ENCODE measurements around the gene MSN.

Gene MSN

DNA sequence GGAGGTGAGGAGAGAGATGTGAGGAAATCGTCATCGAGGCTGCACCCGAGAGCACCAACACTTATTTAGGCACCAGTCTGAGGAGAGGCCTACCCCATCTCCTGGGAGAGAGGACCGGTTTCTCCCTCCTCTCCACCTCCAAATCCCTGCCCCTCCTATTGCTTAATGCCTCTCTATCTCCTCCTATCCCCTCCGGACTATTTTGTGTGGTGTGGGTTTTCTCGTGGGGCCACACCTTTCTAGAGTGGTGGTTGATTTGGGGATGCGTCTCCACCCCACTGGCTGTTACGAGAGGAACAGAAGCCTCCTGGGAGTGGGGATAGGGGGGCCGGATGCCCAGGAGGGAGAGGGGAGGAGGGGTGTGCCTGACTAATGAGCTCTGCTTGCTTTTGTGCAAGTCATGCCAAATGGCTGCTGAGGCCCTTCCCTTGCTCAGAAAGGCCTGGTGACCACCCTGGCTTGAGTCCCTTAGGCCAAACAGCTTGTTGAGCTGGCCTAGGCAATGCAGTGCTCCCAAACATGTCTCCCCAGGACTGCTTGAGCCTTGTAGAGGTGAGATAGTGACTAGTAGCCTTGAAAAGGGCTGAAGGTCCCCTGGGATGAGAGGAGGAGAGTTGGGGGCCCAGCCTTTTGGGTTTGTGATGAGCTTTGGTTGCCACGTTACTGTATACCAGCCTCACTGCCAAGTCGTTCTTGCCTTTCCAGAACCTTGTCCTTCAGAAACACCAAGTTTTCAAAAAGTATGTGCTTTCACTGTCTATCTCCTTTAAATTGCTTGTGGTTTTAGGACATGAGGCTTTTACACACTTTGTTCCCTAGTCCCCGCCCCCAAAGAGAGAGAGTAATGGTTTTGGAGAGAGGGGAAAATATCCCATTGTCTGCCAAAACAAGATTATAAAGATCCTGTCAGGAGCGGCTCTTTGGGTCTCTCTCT, 1.2 kb downstream of the MSN start:
- FAIRE-seq (peak; percentile 85), DNase-seq (ENCODE audit: insufficient read length, low spot score) (no peak)
- TF ChIP-seq POU2F2 (IDR thresholded peaks at IDR 0.05; ENCODE audit: low read depth, low read length) (no peak), POLR2AphosphoS5 (IDR thresholded peaks at IDR 0.05; ENCODE audit: low read depth, low read length) (no peak), POLR2A (IDR thresholded peaks at IDR 0.05; ENCODE audit: low read depth, low read length) (peak; percentile 33; the same call in 1 of the 2 replicates), TAF1 (IDR thresholded peaks at IDR 0.05; ENCODE audit: low read depth, low read length) (no peak), SPI1 (IDR thresholded peaks at IDR 0.05; ENCODE audit: low read depth, low read length) (no peak), PAX5 (IDR thresholded peaks at IDR 0.05; ENCODE audit: insufficient read depth, low read length, severe bottlenecking) (no peak)

DNA sequence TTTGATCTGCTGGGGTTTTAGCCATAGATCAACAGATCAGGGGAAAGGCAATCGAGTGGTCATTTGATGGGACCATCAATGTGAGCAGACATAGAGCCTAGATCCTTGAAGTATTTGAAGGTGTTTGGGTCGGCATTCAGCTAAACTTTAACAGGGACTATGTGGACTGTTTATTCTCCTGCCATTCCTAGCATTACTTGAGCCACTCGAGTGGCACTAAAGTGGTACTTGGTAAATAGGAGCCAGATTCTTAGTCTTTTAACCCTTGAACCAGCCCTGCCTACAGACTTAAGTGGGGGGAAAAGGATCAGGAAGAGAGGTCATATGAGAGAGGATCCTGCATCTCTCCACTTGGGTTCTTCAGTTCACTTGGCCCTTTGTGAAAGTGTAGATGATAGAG, 3.8 kb downstream of the MSN start:
- no peak for DNase-seq (ENCODE audit: insufficient read length, low spot score)
- no peak for FAIRE-seq
- TF ChIP-seq POLR2A (IDR thresholded peaks at IDR 0.05; ENCODE audit: low read depth, low read length): no peak
- no peak for TF ChIP-seq SPI1 (IDR thresholded peaks at IDR 0.05; ENCODE audit: low read depth, low read length)
- no peak for TF ChIP-seq POLR2AphosphoS5 (IDR thresholded peaks at IDR 0.05; ENCODE audit: low read depth, low read length)
- no peak for TF ChIP-seq POU2F2 (IDR thresholded peaks at IDR 0.05; ENCODE audit: low read depth, low read length)
- TF ChIP-seq PAX5 (IDR thresholded peaks at IDR 0.05; ENCODE audit: insufficient read depth, low read length, severe bottlenecking): no peak
- TF ChIP-seq TAF1 (IDR thresholded peaks at IDR 0.05; ENCODE audit: low read depth, low read length): no peak

DNA sequence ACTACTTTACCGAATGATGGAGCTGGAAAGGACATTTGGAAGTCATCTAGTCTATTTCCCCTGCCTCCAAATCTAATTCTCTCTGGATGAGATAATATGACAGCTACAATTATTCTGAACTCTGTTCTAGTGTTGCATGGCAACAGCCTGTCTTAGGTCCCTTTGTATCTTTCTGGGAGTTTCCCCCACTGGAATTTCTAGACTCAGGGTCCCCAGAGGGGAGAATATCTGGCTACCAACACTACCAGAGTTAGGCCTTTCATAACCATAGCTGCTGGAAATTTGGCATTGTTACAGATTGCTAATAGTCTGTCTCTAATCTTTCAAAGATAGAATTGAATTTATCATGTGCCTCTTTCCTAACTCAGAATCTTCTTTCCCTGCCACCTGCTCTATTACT, 4.5 kb downstream of the MSN start:
- DNase-seq (ENCODE audit: insufficient read length, low spot score): no peak
- FAIRE-seq: no peak
- TF ChIP-seq PAX5 (IDR thresholded peaks at IDR 0.05; ENCODE audit: insufficient read depth, low read length, severe bottlenecking): no peak
- no peak for TF ChIP-seq TAF1 (IDR thresholded peaks at IDR 0.05; ENCODE audit: low read depth, low read length)
- no peak for TF ChIP-seq POLR2AphosphoS5 (IDR thresholded peaks at IDR 0.05; ENCODE audit: low read depth, low read length)
- TF ChIP-seq POLR2A (IDR thresholded peaks at IDR 0.05; ENCODE audit: low read depth, low read length): no peak
- TF ChIP-seq POU2F2 (IDR thresholded peaks at IDR 0.05; ENCODE audit: low read depth, low read length): no peak
- TF ChIP-seq SPI1 (IDR thresholded peaks at IDR 0.05; ENCODE audit: low read depth, low read length): no peak

DNA sequence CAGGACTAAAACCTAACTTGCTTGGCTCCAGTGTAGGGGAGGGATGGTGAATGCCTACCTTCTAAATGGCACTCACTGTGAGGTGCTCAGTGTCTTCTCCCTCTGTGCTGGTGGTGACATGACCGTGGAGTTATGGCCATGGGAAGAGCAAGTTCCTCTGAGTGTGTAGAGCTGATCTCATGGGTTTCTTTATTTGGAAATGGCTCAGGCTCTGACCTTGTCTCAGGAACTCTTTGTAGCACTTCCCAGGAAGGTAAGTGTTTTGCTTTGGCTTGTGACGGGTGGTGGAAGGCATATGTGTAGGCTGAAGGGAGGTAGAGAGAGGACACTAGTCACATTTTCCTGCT, 6.4 kb downstream of the MSN start:
- TF ChIP-seq POLR2A (IDR thresholded peaks at IDR 0.05; ENCODE audit: low read depth, low read length): no peak
- no peak for TF ChIP-seq PAX5 (IDR thresholded peaks at IDR 0.05; ENCODE audit: insufficient read depth, low read length, severe bottlenecking)
- no peak for TF ChIP-seq POU2F2 (IDR thresholded peaks at IDR 0.05; ENCODE audit: low read depth, low read length)
- TF ChIP-seq TAF1 (IDR thresholded peaks at IDR 0.05; ENCODE audit: low read depth, low read length): no peak
- no peak for TF ChIP-seq SPI1 (IDR thresholded peaks at IDR 0.05; ENCODE audit: low read depth, low read length)
- TF ChIP-seq POLR2AphosphoS5 (IDR thresholded peaks at IDR 0.05; ENCODE audit: low read depth, low read length): no peak
- DNase-seq (ENCODE audit: insufficient read length, low spot score) (no peak), FAIRE-seq (no peak)

DNA sequence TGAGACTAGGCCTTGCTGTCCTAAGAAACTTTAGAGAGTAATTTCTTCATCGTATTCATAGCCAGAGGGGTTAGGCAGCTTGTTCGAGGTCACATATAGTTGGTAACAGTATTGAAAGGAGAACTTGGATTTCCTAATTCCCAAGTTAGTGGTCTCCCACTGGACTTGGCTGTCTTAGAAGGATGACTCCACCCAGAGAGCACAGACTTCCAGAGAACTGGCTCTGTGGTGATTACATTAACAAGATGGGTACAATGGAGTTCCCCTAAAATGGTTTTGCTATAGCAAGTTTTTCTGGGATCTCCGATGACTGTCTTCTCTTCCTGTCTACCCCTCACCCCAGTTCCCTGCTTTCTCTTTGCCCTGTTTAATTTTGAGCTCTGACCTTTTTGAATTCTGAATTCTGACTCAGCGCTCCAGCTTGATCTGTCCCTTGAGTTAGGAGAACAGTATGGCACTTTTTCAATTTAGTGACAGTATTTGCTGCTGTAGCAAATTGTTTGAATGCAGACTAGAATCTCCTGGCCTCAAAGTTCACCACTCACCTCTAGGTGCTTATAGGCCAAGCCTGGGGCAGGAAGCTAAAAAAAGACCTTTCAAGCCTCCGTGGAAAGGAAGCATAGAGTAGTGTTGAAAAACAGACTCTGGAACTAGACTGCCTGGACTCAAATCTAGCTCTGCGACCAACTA, 6.9 kb downstream of the MSN start:
- no peak for DNase-seq (ENCODE audit: insufficient read length, low spot score)
- peak; percentile 40 for FAIRE-seq

DNA sequence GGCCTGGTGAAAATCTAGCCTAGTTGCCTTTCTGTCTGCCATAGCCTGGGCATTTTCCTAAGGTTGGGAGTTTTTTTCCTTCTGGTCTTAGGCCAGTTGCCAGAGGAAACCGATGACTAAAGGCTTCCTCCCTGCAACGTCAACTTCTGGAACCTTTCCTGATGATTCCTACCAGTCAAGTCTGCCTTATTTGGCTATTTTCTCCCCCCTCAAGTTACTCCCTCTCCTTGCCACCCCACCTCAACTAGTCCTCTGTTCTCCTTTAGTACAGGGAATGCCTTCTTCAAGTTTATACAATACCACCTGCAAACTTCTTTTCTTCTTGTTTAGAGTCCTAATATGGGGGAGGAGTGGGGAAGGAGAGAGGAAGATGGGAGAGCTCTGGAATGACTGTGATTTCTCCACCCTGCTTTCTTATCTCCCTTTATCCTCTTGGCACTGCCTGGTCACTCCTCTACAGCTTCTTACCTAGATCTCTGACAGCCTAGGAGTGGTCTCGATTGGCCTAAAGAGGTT, 10.6 kb downstream of the MSN start:
- no peak for TF ChIP-seq TAF1 (IDR thresholded peaks at IDR 0.05; ENCODE audit: low read depth, low read length)
- no peak for TF ChIP-seq POLR2AphosphoS5 (IDR thresholded peaks at IDR 0.05; ENCODE audit: low read depth, low read length)
- no peak for TF ChIP-seq PAX5 (IDR thresholded peaks at IDR 0.05; ENCODE audit: insufficient read depth, low read length, severe bottlenecking)
- TF ChIP-seq POU2F2 (IDR thresholded peaks at IDR 0.05; ENCODE audit: low read depth, low read length): no peak
- no peak for TF ChIP-seq SPI1 (IDR thresholded peaks at IDR 0.05; ENCODE audit: low read depth, low read length)
- TF ChIP-seq POLR2A (IDR thresholded peaks at IDR 0.05; ENCODE audit: low read depth, low read length): no peak
- no peak for FAIRE-seq
- DNase-seq (ENCODE audit: insufficient read length, low spot score): no peak

More for the DNA sequence above, 6.9 kb downstream of the MSN start:
- TF ChIP-seq TAF1 (IDR thresholded peaks at IDR 0.05; ENCODE audit: low read depth, low read length) (no peak), POU2F2 (IDR thresholded peaks at IDR 0.05; ENCODE audit: low read depth, low read length) (no peak), PAX5 (IDR thresholded peaks at IDR 0.05; ENCODE audit: insufficient read depth, low read length, severe bottlenecking) (no peak), POLR2A (IDR thresholded peaks at IDR 0.05; ENCODE audit: low read depth, low read length) (no peak), POLR2AphosphoS5 (IDR thresholded peaks at IDR 0.05; ENCODE audit: low read depth, low read length) (no peak), SPI1 (IDR thresholded peaks at IDR 0.05; ENCODE audit: low read depth, low read length) (no peak)

DNA sequence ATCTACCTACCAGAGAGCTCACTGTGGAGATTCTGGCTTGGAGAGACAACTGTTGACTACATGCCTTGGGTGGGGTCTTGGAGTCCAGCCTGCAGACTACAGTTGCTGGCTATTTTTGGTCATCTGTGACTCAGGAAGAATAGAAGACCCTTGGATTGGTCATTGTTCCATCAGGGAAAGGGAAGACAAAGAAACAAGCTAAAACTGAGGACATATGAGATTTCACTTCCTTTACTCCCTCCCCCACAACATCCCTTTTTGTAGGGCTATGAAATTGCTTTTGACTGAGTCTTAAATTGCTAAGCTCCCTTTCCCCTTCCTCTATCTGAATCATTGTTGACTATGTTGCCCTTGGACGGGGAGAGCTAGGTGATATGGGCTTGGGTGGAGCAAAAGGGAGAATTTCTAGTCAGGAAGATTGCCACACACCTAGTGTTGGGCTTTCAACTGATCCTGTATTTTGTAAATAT, 11.7 kb downstream of the MSN start:
- FAIRE-seq: peak; percentile 86
- TF ChIP-seq SPI1 (IDR thresholded peaks at IDR 0.05; ENCODE audit: low read depth, low read length): peak; percentile 49; the same call in 1 of the 2 replicates
- no peak for TF ChIP-seq TAF1 (IDR thresholded peaks at IDR 0.05; ENCODE audit: low read depth, low read length)
- TF ChIP-seq POLR2AphosphoS5 (IDR thresholded peaks at IDR 0.05; ENCODE audit: low read depth, low read length): no peak
- TF ChIP-seq POLR2A (IDR thresholded peaks at IDR 0.05; ENCODE audit: low read depth, low read length): no peak
- DNase-seq (ENCODE audit: insufficient read length, low spot score): no peak

DNA sequence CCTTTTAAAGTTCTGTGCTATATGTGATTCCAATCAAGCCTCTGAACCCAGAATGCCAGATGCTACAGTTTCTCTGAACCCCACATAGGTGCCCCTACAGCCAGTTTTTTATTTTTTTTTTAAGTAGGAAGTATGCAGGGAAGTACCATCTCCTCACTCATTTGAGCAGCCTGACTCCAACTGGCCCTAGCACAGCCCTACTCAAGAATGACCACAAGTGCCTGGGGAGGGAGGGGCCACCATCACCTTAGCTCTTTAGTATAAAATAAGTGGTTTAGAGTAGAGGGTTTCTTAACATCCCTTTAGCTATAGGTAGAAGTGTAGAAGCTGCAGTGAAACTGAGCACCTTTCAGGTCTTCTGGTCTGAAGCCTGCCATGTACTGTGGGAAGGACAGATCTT, 14.4 kb downstream of the MSN start:
- FAIRE-seq (no peak), DNase-seq (ENCODE audit: insufficient read length, low spot score) (no peak)
- TF ChIP-seq POU2F2 (IDR thresholded peaks at IDR 0.05; ENCODE audit: low read depth, low read length): no peak
- no peak for TF ChIP-seq POLR2A (IDR thresholded peaks at IDR 0.05; ENCODE audit: low read depth, low read length)
- no peak for TF ChIP-seq SPI1 (IDR thresholded peaks at IDR 0.05; ENCODE audit: low read depth, low read length)
- TF ChIP-seq TAF1 (IDR thresholded peaks at IDR 0.05; ENCODE audit: low read depth, low read length): no peak
- TF ChIP-seq POLR2AphosphoS5 (IDR thresholded peaks at IDR 0.05; ENCODE audit: low read depth, low read length): no peak
- no peak for TF ChIP-seq PAX5 (IDR thresholded peaks at IDR 0.05; ENCODE audit: insufficient read depth, low read length, severe bottlenecking)

DNA sequence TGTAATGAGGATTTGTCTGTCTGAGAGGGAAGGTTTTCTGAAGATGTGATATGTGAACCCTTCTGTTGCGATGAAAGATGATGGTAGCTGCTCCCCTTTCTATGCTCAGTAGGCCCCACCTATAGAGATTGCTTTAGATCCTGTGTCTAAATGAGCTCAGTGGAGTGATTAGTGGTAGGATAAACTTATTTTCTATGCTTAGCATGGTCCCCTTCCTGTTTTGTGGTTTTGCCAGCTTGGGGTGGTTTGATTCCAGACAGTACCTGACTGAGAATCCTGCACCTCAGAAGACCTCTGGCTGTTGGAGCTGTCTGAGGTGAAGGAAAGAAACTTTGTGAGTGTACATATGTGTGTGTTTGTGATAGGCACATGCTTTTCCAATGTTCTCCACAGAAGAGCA, 17.7 kb downstream of the MSN start:
- TF ChIP-seq SPI1 (IDR thresholded peaks at IDR 0.05; ENCODE audit: low read depth, low read length) (no peak), TAF1 (IDR thresholded peaks at IDR 0.05; ENCODE audit: low read depth, low read length) (no peak), POLR2A (IDR thresholded peaks at IDR 0.05; ENCODE audit: low read depth, low read length) (no peak), POU2F2 (IDR thresholded peaks at IDR 0.05; ENCODE audit: low read depth, low read length) (no peak), PAX5 (IDR thresholded peaks at IDR 0.05; ENCODE audit: insufficient read depth, low read length, severe bottlenecking) (no peak), POLR2AphosphoS5 (IDR thresholded peaks at IDR 0.05; ENCODE audit: low read depth, low read length) (no peak)
- FAIRE-seq (no peak), DNase-seq (ENCODE audit: insufficient read length, low spot score) (no peak)
